Measurements from ENCODE around the gene DSCAM. TPM values are rescaled to one million over a fixed set of nuclear protein-coding genes. Genes with fewer than 3 reads are reported as not detected.

DSCAM gene
- total and polyA plus RNA-seq, 2 experiments from 2014 or later: 0.07 TPM; not detected in 1

- no peak overlapping the region for H3K4me2 ChIP-seq
- no peaks in the 10 kb centered on the region for H3K9me2 ChIP-seq (ENCODE audit: insufficient read depth)
- ATAC-seq (no peak), DNase-seq (ENCODE audit: low spot score) (no peak)
- H3F3A ChIP-seq (replicated peaks; ENCODE audit: low read depth): no peaks in the 10 kb centered on the region
- no peaks in the 10 kb centered on the region for H3K27me3 ChIP-seq (ENCODE audit: insufficient read depth)
- H3K9me3 Mint-ChIP-seq: peaks cover 77% of the 10 kb centered on the region
- peaks cover 4% of the 10 kb centered on the region; the same call in 1 of the 2 replicates for H3K36me3 ChIP-seq (ENCODE audit: insufficient read depth)
- H3K79me2 ChIP-seq (replicated peaks; ENCODE audit: insufficient read depth): no peaks in the 10 kb centered on the region
- H3K4me3 ChIP-seq: no peak overlapping the region
- H3K27me3 Mint-ChIP-seq (ENCODE audit: insufficient read depth, low read depth, poor library complexity): peaks cover 3% of the 10 kb centered on the region
- H3K4me1 Mint-ChIP-seq: no peaks in the 10 kb centered on the region
- no peaks in the 10 kb centered on the region for H4K20me1 ChIP-seq (replicated peaks; ENCODE audit: insufficient read depth)
- TF ChIP-seq JUNB (IDR thresholded peaks at IDR 0.05; ENCODE audit: unreplicated experiment) (no peak), CTCF (conservative IDR thresholded peaks at IDR 0.05; ENCODE audit: low read depth in 2 of 2) (no peak), ZNF462 (CRISPR knock-in tag; IDR thresholded peaks at IDR 0.05) (no peak), CREB1 (CRISPR knock-in tag; IDR thresholded peaks at IDR 0.05; ENCODE audit: low read depth) (no peak), STAT1 (IDR thresholded peaks at IDR 0.05; ENCODE audit: unreplicated experiment) (no peak), REST (IDR thresholded peaks at IDR 0.05; ENCODE audit: unreplicated experiment) (no peak), EZH2 (IDR thresholded peaks at IDR 0.05; ENCODE audit: low read depth, unreplicated experiment) (no peak), ZNF114 (CRISPR knock-in tag; IDR thresholded peaks at IDR 0.05) (no peak), POLR2AphosphoS5 (IDR thresholded peaks at IDR 0.05; ENCODE audit: low read depth) (no peak), NANOG (IDR thresholded peaks at IDR 0.05; ENCODE audit: borderline replicate concordance) (no peak), EZH2phosphoT487 (IDR thresholded peaks at IDR 0.05; ENCODE audit: unreplicated experiment) (no peak), ZNF331 (CRISPR knock-in tag; IDR thresholded peaks at IDR 0.05; ENCODE audit: low read depth) (no peak), ETS1 (IDR thresholded peaks at IDR 0.05) (no peak)
- H3K4me3 Mint-ChIP-seq: no peak overlapping the region
- peaks cover 5% of the 10 kb centered on the region for H3K36me3 Mint-ChIP-seq (ENCODE audit: low read depth)
- H3K4me1 ChIP-seq (ENCODE audit: insufficient read depth): no peaks in the 10 kb centered on the region
- H3K27ac ChIP-seq (ENCODE audit: low read depth): no peak overlapping the region
- H3K27ac Mint-ChIP-seq: no peak overlapping the region
- H2AFZ ChIP-seq: no peak overlapping the region
These were observed 638.6 kb downstream of the DSCAM start for GRCh38 chr21:40208206-40208947.

All from GM23338 (cell line).